Left lung (tissue), 10 donors: Measurements from ENCODE around the gene FKBP10. TPM values are rescaled to one million over a fixed set of nuclear protein-coding genes. Genes with fewer than 3 reads are reported as not detected.

Experiments used
- ATAC-seq: fragments of 200-7000 bp; cut with Tn5 transposase; one replicate; pipeline ENCODE4 v1.9.1; 2020; ENCODE audit warnings: moderate library complexity
- DNase-seq, 4 donors: peaks; one replicate each; pipeline ENCODE4 v3.0.0-alpha.2; 2013 to 2020
- H3K27ac ChIP-seq, 2 donors: fragments of 200-600 bp; sonication (generic) in 1 of 2; one replicate each; pipeline versions ENCODE4 v1.5.0 to v1.8.0; 2020 to 2021
- H3K27me3 ChIP-seq, 2 donors: fragments of 200-600 bp; sonication (generic) in 1 of 2; one replicate each; pipeline versions ENCODE4 v1.5.0 to v1.8.0; 2020 to 2021
- H3K36me3 ChIP-seq, 2 donors: fragments of 200-600 bp; sonication (generic) in 1 of 2; one replicate each; pipeline versions ENCODE4 v1.5.0 to v1.8.0; 2020 to 2021
- H3K4me1 ChIP-seq, 2 donors: fragments of 200-600 bp; one replicate each; pipeline ENCODE4 v1.8.0; 2021
- H3K4me3 ChIP-seq, 2 donors: fragments of 200-600 bp; sonication (generic) in 1 of 2; one replicate each; pipeline versions ENCODE4 v1.5.0 to v1.8.0; 2020 to 2021; ENCODE audit warnings: mild to moderate bottlenecking in 1 of 2
- H3K9me3 ChIP-seq, 2 donors: fragments of 200-600 bp; sonication (generic) in 1 of 2; one replicate each; pipeline versions ENCODE4 v1.5.0 to v1.8.0; 2020 to 2021
- CTCF ChIP-seq, 2 donors: fragments of 200-600 bp; sonication (generic) in 1 of 2; IDR thresholded peaks; one replicate each; pipeline versions ENCODE4 v1.5.0 to v1.8.0; 2021; ENCODE audit warnings: antibody characterized with exemption in 2 of 2
- intact Hi-C, 2 donors: fragments of 100-400 bp; cut with DNase I; formaldehyde crosslinking; loops; one replicate each; pipeline versions ENCODE4 v1.11.2 to v1.14.2; 2022
- polyA plus RNA-seq, 6 donors: library from polyadenylated mRNA; unstranded; fragments of 120-200 nt; gene quantifications; one replicate each; pipeline ENCODE4 v1.2.1, GENCODE V29; 2013; ENCODE audit not compliant: insufficient read length in 6 of 6
- total RNA-seq, 2 donors: library from RNA; stranded (reverse); fragmentation: NEBNext Ultra II Directional; extraction: Animal tissue kit (Norgen Biotek cat#: 25700); gene quantifications; one replicate each; pipeline ENCODE4 v1.2.1, GENCODE V29; 2021
- donor health status: DM: no; HTN: yes; CAD: no.
- donor health status: DM: no; HTN: no; CAD: no.

The FKBP10 gene
- total and polyA plus RNA-seq, 8 donors: 82.1 to 169 (median 141) TPM

- no peak for ATAC-seq
- H3K4me1 ChIP-seq: peaks cover 5 to 10% of the 10 kb centered on the region in 2 donors
These were observed 4.0 kb downstream of the FKBP10 start for GRCh38 chr17:41816637-41817320.

GRCh38 chr17:41818024-41818423 is 5.2 kb downstream of the FKBP10 start:
- DNase-seq (no peak), ATAC-seq (no peak)
- peaks cover 0 to 2% of the 10 kb centered on the region in 2 donors for H3K27me3 ChIP-seq
- TF ChIP-seq CTCF (IDR thresholded peaks at IDR 0.05): no peak
- H3K4me3 ChIP-seq: no peak overlapping the region
- H3K27ac ChIP-seq: no peak overlapping the region
- H3K9me3 ChIP-seq: no peaks in the 10 kb centered on the region
- no peaks in the 10 kb centered on the region for H3K4me1 ChIP-seq
- intact Hi-C loops: no loop called here
- no peaks in the 10 kb centered on the region for H3K36me3 ChIP-seq

More at GRCh38 chr17:41816637-41817320, 4.0 kb downstream of the FKBP10 start:
- no peak overlapping the region for H3K27ac ChIP-seq
- no peak overlapping the region for H3K4me3 ChIP-seq
- H3K9me3 ChIP-seq: no peaks in the 10 kb centered on the region
- H3K27me3 ChIP-seq: peaks cover 0 to 15% of the 10 kb centered on the region in 2 donors
- no peak for TF ChIP-seq CTCF (IDR thresholded peaks at IDR 0.05)
- DNase-seq: no peak
- intact Hi-C loops: no loop called here
- H3K36me3 ChIP-seq: no peaks in the 10 kb centered on the region

GRCh38 chr17:41821776-41822175 is 9.0 kb downstream of the FKBP10 start:
- H3K9me3 ChIP-seq: no peaks in the 10 kb centered on the region
- TF ChIP-seq CTCF (IDR thresholded peaks at IDR 0.05): no peak
- H3K27ac ChIP-seq: no peak overlapping the region
- peaks cover 0 to 14% of the 10 kb centered on the region in 2 donors for H3K36me3 ChIP-seq
- no peak overlapping the region for H3K4me3 ChIP-seq
- no peak for DNase-seq
- no peak for ATAC-seq
- H3K4me1 ChIP-seq: no peaks in the 10 kb centered on the region
- H3K27me3 ChIP-seq: no peaks in the 10 kb centered on the region
- intact Hi-C loops: no loop called here

- Histone ChIP-seq H3K4me1 (no peaks in the 10 kb centered on the region), H3K27ac (no peak overlapping the region), H3K36me3 (peaks cover 0 to 21% of the 10 kb centered on the region in 2 donors), H3K27me3 (no peaks in the 10 kb centered on the region), H3K4me3 (no peak overlapping the region), H3K9me3 (no peaks in the 10 kb centered on the region)
- ATAC-seq (no peak), DNase-seq (peak in 1 of 4 donors; percentile 63)
- TF ChIP-seq CTCF (IDR thresholded peaks at IDR 0.05): no peak
- intact Hi-C loops: no loop called here
These were observed 9.7 kb downstream of the FKBP10 start for GRCh38 chr17:41822216-41823140.

- no peak overlapping the region for H3K4me3 ChIP-seq
- DNase-seq (peak in 1 of 4 donors; percentile 5), ATAC-seq (no peak)
- intact Hi-C loops: no loop called here
- H3K4me1 ChIP-seq: no peaks in the 10 kb centered on the region
- no peaks in the 10 kb centered on the region for H3K27me3 ChIP-seq
- no peaks in the 10 kb centered on the region for H3K9me3 ChIP-seq
- no peak for TF ChIP-seq CTCF (IDR thresholded peaks at IDR 0.05)
- no peak overlapping the region for H3K27ac ChIP-seq
- peaks cover 0 to 26% of the 10 kb centered on the region in 2 donors for H3K36me3 ChIP-seq
These were observed 10.3 kb downstream of the FKBP10 start for GRCh38 chr17:41823141-41823524.
